ENCODE data around the gene KCNK15. TPM values are rescaled to one million over a fixed set of nuclear protein-coding genes. Genes with fewer than 3 reads are reported as not detected.

KCNK15 gene
- polyA plus RNA-seq, 1 donor (not counting 4 experiments of a cell fraction or from before 2014, with no cell fraction given), result not detected

- peaks cover 5% of the 10 kb centered on the region for H3K9me1 ChIP-seq (ENCODE audit: control insufficient read depth, extremely low read depth, insufficient read depth, low read length)
- H3K4me1 ChIP-seq (ENCODE audit: control insufficient read depth, extremely low read depth, insufficient read depth, low read length), result peaks cover 15% of the 10 kb centered on the region
- H3K4me2 ChIP-seq (ENCODE audit: control insufficient read depth, extremely low read depth, insufficient read depth, low read depth, low read length), result no peak overlapping the region
- dilution Hi-C loops (cut with MboI; ENCODE audit: extremely low pct_ligation_motif_present, low sequenced_read_pairs), result no loop called here
- H4K20me1 ChIP-seq (ENCODE audit: control insufficient read depth, extremely low read depth, insufficient read depth, low read length), result peaks cover 3% of the 10 kb centered on the region
- no peak overlapping the region for H2AFZ ChIP-seq (ENCODE audit: control insufficient read depth, low read length)
- no peaks in the 10 kb centered on the region for H3K27me3 ChIP-seq (ENCODE audit: control insufficient read depth, extremely low read depth, insufficient read depth, low read length)
- TF ChIP-seq EZH2 (IDR thresholded peaks at IDR 0.05; ENCODE audit: low read length) (no peak), CTCF (optimal IDR thresholded peaks at IDR 0.05 in 1 of 3, IDR thresholded peaks at IDR 0.05 in 1 of 3, conservative IDR thresholded peaks at IDR 0.05 in 1 of 3; ENCODE audit: extremely low read depth in 1 of 3, insufficient read depth in 2 of 3, low read length in 3 of 3) (no peak)
- no peak overlapping the region for H3K27ac ChIP-seq (ENCODE audit: control insufficient read depth, insufficient read depth, low read length)
- H3K79me2 ChIP-seq (ENCODE audit: control insufficient read depth, insufficient read depth, low read length), result no peaks in the 10 kb centered on the region
- no peak for FAIRE-seq
- H3K4me3 ChIP-seq (ENCODE audit: control insufficient read depth in 2 of 3, extremely low read depth in 1 of 3, insufficient read depth in 2 of 3, low read depth in 1 of 3, low read length in 3 of 3), result no peak overlapping the region
- H3K36me3 ChIP-seq (ENCODE audit: control insufficient read depth in 2 of 2, extremely low read depth in 1 of 2, insufficient read depth in 2 of 2, low read length in 2 of 2), result no peaks in the 10 kb centered on the region
- no peak for DNase-seq (ENCODE audit: low read depth, low spot score)
- no peak overlapping the region for H3K9ac ChIP-seq (ENCODE audit: control insufficient read depth, extremely low read depth, insufficient read depth, low read length)
- no peaks in the 10 kb centered on the region for H3K9me3 ChIP-seq (ENCODE audit: control insufficient read depth, low read depth, low read length)
Measured at GRCh38 chr20:44721785-44722054, 23.9 kb upstream of the KCNK15 start.

GRCh38 chr20:44722990-44723389 is 22.7 kb upstream of the KCNK15 start:
- Histone ChIP-seq H3K36me3 (ENCODE audit: control insufficient read depth in 2 of 2, extremely low read depth in 1 of 2, insufficient read depth in 2 of 2, low read length in 2 of 2) (no peaks in the 10 kb centered on the region), H3K9ac (ENCODE audit: control insufficient read depth, extremely low read depth, insufficient read depth, low read length) (no peak overlapping the region), H3K27ac (ENCODE audit: control insufficient read depth, insufficient read depth, low read length) (no peak overlapping the region), H3K27me3 (ENCODE audit: control insufficient read depth, extremely low read depth, insufficient read depth, low read length) (no peaks in the 10 kb centered on the region), H3K9me1 (ENCODE audit: control insufficient read depth, extremely low read depth, insufficient read depth, low read length) (peaks cover 5% of the 10 kb centered on the region), H3K4me1 (ENCODE audit: control insufficient read depth, extremely low read depth, insufficient read depth, low read length) (peaks cover 13% of the 10 kb centered on the region), H3K9me3 (ENCODE audit: control insufficient read depth, low read depth, low read length) (no peaks in the 10 kb centered on the region), H4K20me1 (ENCODE audit: control insufficient read depth, extremely low read depth, insufficient read depth, low read length) (peaks cover 3% of the 10 kb centered on the region), H3K4me3 (ENCODE audit: control insufficient read depth in 2 of 3, extremely low read depth in 1 of 3, insufficient read depth in 2 of 3, low read depth in 1 of 3, low read length in 3 of 3) (no peak overlapping the region), H2AFZ (ENCODE audit: control insufficient read depth, low read length) (no peak overlapping the region), H3K4me2 (ENCODE audit: control insufficient read depth, extremely low read depth, insufficient read depth, low read depth, low read length) (no peak overlapping the region), H3K79me2 (ENCODE audit: control insufficient read depth, insufficient read depth, low read length) (no peaks in the 10 kb centered on the region)
- dilution Hi-C loops (cut with MboI; ENCODE audit: extremely low pct_ligation_motif_present, low sequenced_read_pairs), result no loop called here
- DNase-seq (ENCODE audit: low read depth, low spot score), result no peak
- no peak for FAIRE-seq
- no peak for TF ChIP-seq EZH2 (IDR thresholded peaks at IDR 0.05; ENCODE audit: low read length)
- TF ChIP-seq CTCF (optimal IDR thresholded peaks at IDR 0.05 in 1 of 3, IDR thresholded peaks at IDR 0.05 in 1 of 3, conservative IDR thresholded peaks at IDR 0.05 in 1 of 3; ENCODE audit: extremely low read depth in 1 of 3, insufficient read depth in 2 of 3, low read length in 3 of 3), result no peak

Measured in keratinocyte (primary cell).